GM19463 (cell line): ENCODE results near the gene FGGY.
"Not testable (repeated sequence)": the region's sequence is repeated elsewhere in the genome, so short reads cannot be mapped to it uniquely, and the experiment has no call there.

Experiments
- ATAC-seq: cut with Tn5 transposase; IDR thresholded peaks from one replicate; pipeline ENCODE4 v1.9.1; 2021; ENCODE audit warnings: mild to moderate bottlenecking, moderate library complexity; ENCODE audit not compliant: unreplicated experiment

Gene FGGY

GRCh38 chr1:59285691-59286090, 11.2 kb upstream of the FGGY start:
- no peak for ATAC-seq

GRCh38 chr1:59288046-59288445, 8.8 kb upstream of the FGGY start:
- no peak for ATAC-seq

GRCh38 chr1:59289570-59289969, 7.3 kb upstream of the FGGY start:
- no peak for ATAC-seq

- ATAC-seq: peak; percentile 96
Observed at GRCh38 chr1:59290193-59290949, 6.5 kb upstream of the FGGY start.

GRCh38 chr1:59291561-59291960, 5.3 kb upstream of the FGGY start:
- no peak for ATAC-seq

GRCh38 chr1:59292562-59292961, 4.3 kb upstream of the FGGY start:
- ATAC-seq: no peak

- no peak for ATAC-seq
Observed at GRCh38 chr1:59293206-59293605, 3.7 kb upstream of the FGGY start.

- no peak for ATAC-seq
Observed at GRCh38 chr1:59293849-59294248, 3.0 kb upstream of the FGGY start.

- ATAC-seq: no peak
Observed at GRCh38 chr1:59294423-59294822, 2.5 kb upstream of the FGGY start.

- no peak for ATAC-seq
Observed at GRCh38 chr1:59295618-59296017, 1.3 kb upstream of the FGGY start.

- no peak for ATAC-seq
Observed at GRCh38 chr1:59298026-59298583, 1.2 kb downstream of the FGGY start.

- no peak for ATAC-seq
Observed at GRCh38 chr1:59298710-59299346, 1.9 kb downstream of the FGGY start.

GRCh38 chr1:59299670-59300069, 2.8 kb downstream of the FGGY start:
- not testable (repeated sequence) for ATAC-seq

- no peak for ATAC-seq
Observed at GRCh38 chr1:59302297-59302696, 5.4 kb downstream of the FGGY start.

- ATAC-seq: no peak
Observed at GRCh38 chr1:59302871-59303270, 6.0 kb downstream of the FGGY start.

- no peak for ATAC-seq
Observed at GRCh38 chr1:59305188-59305587, 8.3 kb downstream of the FGGY start.

GRCh38 chr1:59307591-59307990, 10.7 kb downstream of the FGGY start:
- no peak for ATAC-seq

GRCh38 chr1:59308839-59309238, 11.9 kb downstream of the FGGY start:
- no peak for ATAC-seq

GRCh38 chr1:59309392-59309791, 12.5 kb downstream of the FGGY start:
- no peak for ATAC-seq

- no peak for ATAC-seq
Observed at GRCh38 chr1:59309795-59310548, 13.1 kb downstream of the FGGY start.

GRCh38 chr1:59310549-59311250, 13.8 kb downstream of the FGGY start:
- ATAC-seq: no peak
